HG02623 (cell line): Measurements from ENCODE around the gene IKZF5.

Experiments
- ATAC-seq: cut with Tn5 transposase; IDR thresholded peaks from one replicate; pipeline ENCODE4 v1.9.1; 2021; ENCODE audit warnings: moderate library complexity; ENCODE audit not compliant: unreplicated experiment

Gene IKZF5

GRCh38 chr10:123016228-123016627, 7.6 kb upstream of the IKZF5 start:
- no peak for ATAC-seq

- ATAC-seq = no peak
Measured at GRCh38 chr10:123014772-123015171, 6.2 kb upstream of the IKZF5 start.

GRCh38 chr10:123013456-123014419, 5.1 kb upstream of the IKZF5 start:
- no peak for ATAC-seq

- ATAC-seq = no peak
Measured at GRCh38 chr10:123011987-123012386, 3.4 kb upstream of the IKZF5 start.

GRCh38 chr10:123009105-123009820, 668 bp upstream of the IKZF5 start:
- no peak for ATAC-seq

GRCh38 chr10:123007558-123008354, 839 bp downstream of the IKZF5 start:
- ATAC-seq = no peak

- ATAC-seq = no peak
Measured at GRCh38 chr10:123004298-123004697, 4.3 kb downstream of the IKZF5 start.

- ATAC-seq = no peak
Measured at GRCh38 chr10:123001370-123001769, 7.2 kb downstream of the IKZF5 start.

- no peak for ATAC-seq
Measured at GRCh38 chr10:123000155-123000554, 8.4 kb downstream of the IKZF5 start.

- no peak for ATAC-seq
Measured at GRCh38 chr10:122999347-122999746, 9.2 kb downstream of the IKZF5 start.

- ATAC-seq = no peak
Measured at GRCh38 chr10:122998934-122999333, 9.7 kb downstream of the IKZF5 start.

GRCh38 chr10:122998360-122998917, 10.2 kb downstream of the IKZF5 start:
- no peak for ATAC-seq

- no peak for ATAC-seq
Measured at GRCh38 chr10:122997864-122998263, 10.7 kb downstream of the IKZF5 start.

- no peak for ATAC-seq
Measured at GRCh38 chr10:122995936-122996335, 12.7 kb downstream of the IKZF5 start.

GRCh38 chr10:122993797-122994336, 14.7 kb downstream of the IKZF5 start:
- no peak for ATAC-seq

- no peak for ATAC-seq
Measured at GRCh38 chr10:122992031-122992585, 16.5 kb downstream of the IKZF5 start.

- ATAC-seq = no peak
Measured at GRCh38 chr10:122990278-122990677, 18.3 kb downstream of the IKZF5 start.

GRCh38 chr10:122988501-122988900, 20.1 kb downstream of the IKZF5 start:
- ATAC-seq = no peak

- no peak for ATAC-seq
Measured at GRCh38 chr10:122986335-122986734, 22.3 kb downstream of the IKZF5 start.

GRCh38 chr10:122984708-122985107, 23.9 kb downstream of the IKZF5 start:
- ATAC-seq = no peak
